Trophoblast cell (in vitro differentiated cells and primary cell): ENCODE data around the gene EPHA1.

Experiments
- DNase-seq, 2 donors: peaks; one replicate each; pipeline ENCODE4 v3.0.0-alpha.2; 2016
- H2AFZ ChIP-seq: 2 replicates; pipeline ENCODE4 v1.6.1; 2013; ENCODE audit warnings: low read length, moderate library complexity, mild to moderate bottlenecking; ENCODE audit not compliant: insufficient read depth, poor library complexity
- H2AK5ac ChIP-seq: 2 replicates; pipeline ENCODE4 v1.6.1; 2013; ENCODE audit warnings: mild to moderate bottlenecking, low read length
- H2BK120ac ChIP-seq: 2 replicates; pipeline ENCODE4 v1.6.1; 2013; ENCODE audit warnings: low read length, mild to moderate bottlenecking, moderate library complexity; ENCODE audit not compliant: insufficient read depth, poor library complexity
- H2BK12ac ChIP-seq: 2 replicates; pipeline ENCODE4 v1.6.1; 2013; ENCODE audit warnings: mild to moderate bottlenecking, low read length, moderate library complexity
- H2BK5ac ChIP-seq: 2 replicates; pipeline ENCODE4 v1.6.1; 2013; ENCODE audit warnings: low read length, low read depth, moderate library complexity, mild to moderate bottlenecking; ENCODE audit not compliant: poor library complexity
- H3K14ac ChIP-seq: 2 replicates; pipeline ENCODE4 v1.6.1; 2013; ENCODE audit warnings: mild to moderate bottlenecking, low read length
- H3K18ac ChIP-seq: 2 replicates; pipeline ENCODE4 v1.6.1; 2013; ENCODE audit warnings: mild to moderate bottlenecking, low read length
- H3K23ac ChIP-seq: 2 replicates; pipeline ENCODE4 v1.6.1; 2013; ENCODE audit warnings: low read length
- H3K27ac ChIP-seq: 2 replicates; pipeline ENCODE4 v1.5.1; 2013; ENCODE audit warnings: low read depth, mild to moderate bottlenecking, inconsistent platforms, low read length, moderate library complexity
- H3K27me3 ChIP-seq: 2 replicates; pipeline ENCODE4 v1.6.1; 2013; ENCODE audit warnings: inconsistent platforms, mild to moderate bottlenecking, low read length, moderate library complexity; ENCODE audit not compliant: insufficient read depth
- H3K36me3 ChIP-seq, 2 experiments: 1 replicate in 1 of 2; 2 replicates in 1 of 2; pipeline ENCODE4 v1.6.1; 2013; ENCODE audit warnings: low read length in 2 of 2, mild to moderate bottlenecking in 2 of 2, moderate library complexity in 1 of 2; ENCODE audit not compliant: insufficient read depth in 2 of 2, control insufficient read depth in 1 of 2
- H3K4ac ChIP-seq: 2 replicates; pipeline ENCODE4 v1.6.1; 2013; ENCODE audit warnings: low read depth, mild to moderate bottlenecking, low read length, moderate library complexity
- H3K4me1 ChIP-seq, 2 experiments: 1 replicate in 1 of 2; 2 replicates in 1 of 2; pipeline ENCODE4 v1.6.1; 2013; ENCODE audit warnings: low read length in 2 of 2, mild to moderate bottlenecking in 2 of 2, moderate library complexity in 1 of 2; ENCODE audit not compliant: insufficient read depth in 2 of 2, control insufficient read depth in 1 of 2
- H3K4me2 ChIP-seq: 2 replicates; pipeline ENCODE4 v1.6.1; 2013; ENCODE audit warnings: inconsistent platforms, mild to moderate bottlenecking, low read length, moderate library complexity
- H3K4me3 ChIP-seq: 2 replicates; pipeline ENCODE4 v1.5.1; 2013; ENCODE audit warnings: mild to moderate bottlenecking, low read depth, low read length, inconsistent platforms
- H3K79me1 ChIP-seq: one replicate; pipeline ENCODE4 v1.6.1; 2013; ENCODE audit warnings: low read length
- H3K79me2 ChIP-seq: 2 replicates; pipeline ENCODE4 v1.6.1; 2013; ENCODE audit warnings: low read length, mild to moderate bottlenecking; ENCODE audit not compliant: control insufficient read depth, insufficient read depth, poor library complexity
- H3K9ac ChIP-seq: 2 replicates; pipeline ENCODE4 v1.6.1; 2013; ENCODE audit warnings: mild to moderate bottlenecking, low read length
- H3K9me3 ChIP-seq: 2 replicates; pipeline ENCODE4 v1.6.1; 2013; ENCODE audit warnings: low read depth, mild to moderate bottlenecking, control low read depth, inconsistent platforms, low read length; ENCODE audit not compliant: insufficient read depth
- H4K12ac ChIP-seq: 2 replicates; pipeline ENCODE4 v1.6.1; 2013; ENCODE audit warnings: low read depth, mild to moderate bottlenecking, low read length, moderate library complexity
- H4K8ac ChIP-seq: 2 replicates; pipeline ENCODE4 v1.6.1; 2013; ENCODE audit warnings: low read depth, mild to moderate bottlenecking, low read length, moderate library complexity
- H4K91ac ChIP-seq: one replicate; pipeline ENCODE4 v1.6.1; 2013; ENCODE audit warnings: low read depth, mild to moderate bottlenecking, low read length, moderate library complexity
- whole genome bisulfite sequencing: extraction: QIAGEN DNeasy Blood & Tissue Kit; methylation state at CpG from one replicate; pipeline ENCODE4 v1.1.7; 2013; ENCODE audit warnings: missing lambda C conversion rate; ENCODE audit not compliant: insufficient read length, insufficient coverage; ENCODE audit errors: extremely low coverage; 5-methylcytosine and 5-hydroxymethylcytosine counted together

EPHA1 gene

GRCh38 chr7:143395187-143396149 is 13.2 kb downstream of the EPHA1 start:
- no peaks in the 10 kb centered on the region for H3K79me2 ChIP-seq
- no peak overlapping the region for H3K4me2 ChIP-seq
- no peak overlapping the region for H3K14ac ChIP-seq
- no peak overlapping the region for H4K91ac ChIP-seq
- WGBS = no CpG with 5 or more reads among the region's 21 CpGs
- H2BK12ac ChIP-seq = no peak overlapping the region
- H2AK5ac ChIP-seq = no peak overlapping the region
- no peaks in the 10 kb centered on the region for H3K27me3 ChIP-seq
- H3K27ac ChIP-seq = no peak overlapping the region
- no peak overlapping the region for H3K4ac ChIP-seq
- no peak overlapping the region for H2BK120ac ChIP-seq
- H4K12ac ChIP-seq = no peak overlapping the region
- no peak overlapping the region for H2AFZ ChIP-seq
- peaks cover 81 to 86% of the 10 kb centered on the region in 2 experiments for H3K36me3 ChIP-seq
- no peak overlapping the region for H3K9ac ChIP-seq
- no peak overlapping the region for H3K23ac ChIP-seq
- DNase-seq = peak in 1 of 2 donors; percentile 49
- no peak overlapping the region for H3K18ac ChIP-seq
- peaks cover 1% of the 10 kb centered on the region for H3K9me3 ChIP-seq
- no peaks in the 10 kb centered on the region for H3K79me1 ChIP-seq
- no peak overlapping the region for H3K4me3 ChIP-seq
- no peak overlapping the region for H4K8ac ChIP-seq
- H2BK5ac ChIP-seq = no peak overlapping the region
- peaks cover 0 to 9% of the 10 kb centered on the region in 2 experiments for H3K4me1 ChIP-seq

DNA sequence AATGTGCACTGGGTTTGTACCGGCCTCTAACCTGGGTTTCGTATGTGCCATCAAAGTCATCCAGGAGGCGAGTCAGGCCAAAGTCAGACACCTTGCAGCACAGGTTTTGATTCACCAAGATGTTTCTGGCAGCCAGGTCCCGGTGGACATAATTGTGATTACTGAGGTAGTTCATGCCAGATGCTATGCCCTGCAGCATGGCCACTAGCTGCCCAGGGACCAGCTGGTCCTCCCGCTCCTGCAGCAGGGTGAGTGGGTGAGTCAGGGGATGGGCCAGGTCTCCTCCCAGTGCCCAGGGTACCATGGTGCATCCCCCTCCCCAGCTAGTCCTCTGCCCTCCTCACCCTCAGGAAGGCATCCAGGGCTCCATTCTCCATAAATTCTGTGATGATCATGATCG is 13.9 kb downstream of the EPHA1 start:
- H3K27ac ChIP-seq = no peak overlapping the region
- WGBS = no CpG with 5 or more reads among the region's 6 CpGs
- H3K9me3 ChIP-seq = peaks cover 1% of the 10 kb centered on the region
- no peak overlapping the region for H3K9ac ChIP-seq
- H3K27me3 ChIP-seq = no peaks in the 10 kb centered on the region
- no peaks in the 10 kb centered on the region for H3K79me1 ChIP-seq
- peaks cover 0 to 9% of the 10 kb centered on the region in 2 experiments for H3K4me1 ChIP-seq
- H4K8ac ChIP-seq = no peak overlapping the region
- H3K36me3 ChIP-seq = peaks cover 87 to 89% of the 10 kb centered on the region in 2 experiments
- no peak overlapping the region for H3K14ac ChIP-seq
- H3K18ac ChIP-seq = no peak overlapping the region
- H3K4ac ChIP-seq = no peak overlapping the region
- DNase-seq = no peak
- H2BK12ac ChIP-seq = no peak overlapping the region
- no peak overlapping the region for H2BK5ac ChIP-seq
- no peaks in the 10 kb centered on the region for H3K79me2 ChIP-seq
- H2BK120ac ChIP-seq = no peak overlapping the region
- H2AK5ac ChIP-seq = no peak overlapping the region
- no peak overlapping the region for H3K4me3 ChIP-seq
- no peak overlapping the region for H4K91ac ChIP-seq
- H3K4me2 ChIP-seq = no peak overlapping the region
- no peak overlapping the region for H4K12ac ChIP-seq
- H2AFZ ChIP-seq = no peak overlapping the region
- H3K23ac ChIP-seq = no peak overlapping the region

DNA sequence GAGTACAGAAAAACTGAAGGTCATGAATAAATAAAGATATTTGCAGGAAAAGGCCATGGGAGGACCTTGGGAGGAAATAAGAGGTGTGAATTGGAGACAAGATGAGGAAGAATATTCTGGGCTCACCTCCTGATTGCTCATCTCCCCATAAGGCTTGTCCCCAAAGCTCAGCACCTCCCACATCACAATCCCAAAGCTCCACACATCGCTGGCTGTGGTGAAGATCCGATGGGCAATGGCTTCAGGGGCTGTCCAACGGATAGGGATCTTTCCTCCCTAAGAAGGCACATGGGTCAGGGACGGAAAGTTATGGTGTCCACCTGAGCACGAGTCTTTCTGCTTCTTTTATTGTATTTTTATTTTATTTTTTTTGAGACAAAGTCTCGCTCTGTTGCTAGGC is 14.6 kb downstream of the EPHA1 start:
- no peak overlapping the region for H2BK5ac ChIP-seq
- WGBS = no CpG with 5 or more reads among the region's 6 CpGs
- no peaks in the 10 kb centered on the region for H3K79me1 ChIP-seq
- no peak overlapping the region for H3K23ac ChIP-seq
- no peaks in the 10 kb centered on the region for H3K79me2 ChIP-seq
- DNase-seq = no peak
- no peak overlapping the region for H3K18ac ChIP-seq
- H3K9me3 ChIP-seq = peaks cover 1% of the 10 kb centered on the region
- no peak overlapping the region for H3K4me2 ChIP-seq
- H3K9ac ChIP-seq = no peak overlapping the region
- no peak overlapping the region for H3K4ac ChIP-seq
- no peak overlapping the region for H3K14ac ChIP-seq
- H3K27me3 ChIP-seq = no peaks in the 10 kb centered on the region
- H2AFZ ChIP-seq = no peak overlapping the region
- H3K36me3 ChIP-seq = peaks cover 86 to 89% of the 10 kb centered on the region in 2 experiments
- peaks cover 0 to 9% of the 10 kb centered on the region in 2 experiments for H3K4me1 ChIP-seq
- no peak overlapping the region for H4K8ac ChIP-seq
- H2BK120ac ChIP-seq = no peak overlapping the region
- no peak overlapping the region for H3K27ac ChIP-seq
- no peak overlapping the region for H3K4me3 ChIP-seq
- H2AK5ac ChIP-seq = no peak overlapping the region
- no peak overlapping the region for H4K12ac ChIP-seq
- no peak overlapping the region for H2BK12ac ChIP-seq
- H4K91ac ChIP-seq = no peak overlapping the region

DNA sequence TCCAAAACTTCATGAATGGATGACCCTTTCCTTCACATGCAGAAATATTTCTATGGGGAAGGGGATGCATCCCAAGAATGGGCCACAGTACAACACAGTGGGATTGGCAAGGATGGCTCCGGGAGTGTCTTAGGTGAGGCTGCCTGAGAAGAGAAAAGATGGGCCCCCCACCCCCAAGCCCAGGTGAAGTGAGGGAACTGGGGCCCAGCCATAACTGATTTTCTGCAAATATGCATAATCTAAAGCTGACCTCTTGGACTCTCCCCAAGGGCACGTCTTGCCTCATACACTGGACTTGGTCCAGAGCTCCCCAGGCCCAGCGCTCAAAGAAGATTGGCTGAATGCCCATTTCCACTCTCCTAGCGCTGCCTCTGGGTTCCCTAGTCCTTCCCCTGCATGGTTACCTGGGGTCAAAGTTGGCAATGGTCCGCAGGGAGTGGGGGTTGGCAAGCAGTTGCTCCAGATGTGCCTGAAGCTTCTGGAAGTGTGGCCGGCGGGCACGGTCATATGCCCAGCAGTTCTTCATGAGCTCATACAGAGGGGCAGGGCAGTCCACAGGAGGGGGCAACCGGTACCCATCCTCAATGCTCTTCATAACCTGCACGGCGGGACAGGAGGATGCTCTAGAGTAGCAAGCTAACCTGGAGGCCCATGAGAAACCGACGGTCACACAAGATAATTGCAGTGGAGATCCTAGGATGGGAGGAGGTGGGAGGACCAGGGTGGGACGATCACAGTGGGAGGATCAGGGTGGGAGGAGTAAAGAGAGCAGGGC is 15.2 kb downstream of the EPHA1 start:
- DNase-seq = no peak
- no peak overlapping the region for H2BK5ac ChIP-seq
- no peak overlapping the region for H4K12ac ChIP-seq
- no peak overlapping the region for H3K27ac ChIP-seq
- H3K79me2 ChIP-seq = no peaks in the 10 kb centered on the region
- no peak overlapping the region for H3K14ac ChIP-seq
- H2AFZ ChIP-seq = no peak overlapping the region
- H2BK120ac ChIP-seq = no peak overlapping the region
- no peak overlapping the region for H3K23ac ChIP-seq
- no peak overlapping the region for H2AK5ac ChIP-seq
- H4K91ac ChIP-seq = no peak overlapping the region
- H4K8ac ChIP-seq = no peak overlapping the region
- H3K18ac ChIP-seq = no peak overlapping the region
- H2BK12ac ChIP-seq = no peak overlapping the region
- peaks cover 87 to 89% of the 10 kb centered on the region in 2 experiments for H3K36me3 ChIP-seq
- H3K79me1 ChIP-seq = no peaks in the 10 kb centered on the region
- H3K9ac ChIP-seq = no peak overlapping the region
- H3K4me1 ChIP-seq = peaks cover 0 to 9% of the 10 kb centered on the region in 2 experiments
- no peak overlapping the region for H3K4me3 ChIP-seq
- H3K9me3 ChIP-seq = peaks cover 1% of the 10 kb centered on the region
- WGBS = no CpG with 5 or more reads among the region's 14 CpGs
- no peaks in the 10 kb centered on the region for H3K27me3 ChIP-seq
- H3K4ac ChIP-seq = no peak overlapping the region
- H3K4me2 ChIP-seq = no peak overlapping the region
